ENCODE results near the gene ZNF774.

ZNF774 gene

DNA sequence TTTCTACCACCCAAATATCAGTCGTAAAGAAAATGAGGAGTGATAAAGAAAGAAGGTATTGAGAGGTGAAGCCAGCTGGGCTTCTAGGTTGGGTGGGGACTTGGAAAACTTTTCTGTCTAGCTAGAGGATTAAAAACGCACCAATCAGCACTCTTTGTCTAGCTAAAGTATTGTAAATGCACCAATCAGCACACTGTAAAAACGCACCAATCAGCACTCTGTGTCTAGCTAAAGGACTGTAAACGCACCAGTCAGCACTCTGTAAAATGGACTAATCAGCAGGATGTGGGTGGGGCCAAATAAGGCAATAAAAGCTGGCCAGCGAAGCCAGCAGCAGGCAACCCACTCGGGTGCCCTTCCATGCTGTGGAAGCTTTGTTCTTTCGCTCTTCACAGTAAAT is 23.0 kb downstream of the ZNF774 start:
- H3K4me3 ChIP-seq = no peak overlapping the region
- H4K20me1 ChIP-seq = no peaks in the 10 kb centered on the region
- H3K9me3 ChIP-seq (replicated peaks in 1 of 11) = peaks cover 41 to 54% (median 46%) of the 10 kb centered on the region in 11 experiments
- H3K4me2 ChIP-seq = peak overlapping the region in 9 of 11 experiments; percentile 68 to 88 (median 77); a peak in 9 of 22 replicates
- peaks cover 40 to 52% (median 45%) of the 10 kb centered on the region in 10 experiments for H3K4me1 ChIP-seq
- no peak for TF ChIP-seq Cebpa-rat (IDR thresholded peaks at IDR 0.05)
- peaks cover 0 to 18% (median 10%) of the 10 kb centered on the region in 11 experiments; a peak in 7 of 22 replicates for H3K36me3 ChIP-seq
- H3K9ac ChIP-seq = no peak overlapping the region
- H3K27ac ChIP-seq = 0 out of 22 replicates have a peak overlapping the region, but pooled peaks of 1 of the 11 experiments have one; percentile 82
- H3K27me3 ChIP-seq = no peaks in the 10 kb centered on the region

DNA sequence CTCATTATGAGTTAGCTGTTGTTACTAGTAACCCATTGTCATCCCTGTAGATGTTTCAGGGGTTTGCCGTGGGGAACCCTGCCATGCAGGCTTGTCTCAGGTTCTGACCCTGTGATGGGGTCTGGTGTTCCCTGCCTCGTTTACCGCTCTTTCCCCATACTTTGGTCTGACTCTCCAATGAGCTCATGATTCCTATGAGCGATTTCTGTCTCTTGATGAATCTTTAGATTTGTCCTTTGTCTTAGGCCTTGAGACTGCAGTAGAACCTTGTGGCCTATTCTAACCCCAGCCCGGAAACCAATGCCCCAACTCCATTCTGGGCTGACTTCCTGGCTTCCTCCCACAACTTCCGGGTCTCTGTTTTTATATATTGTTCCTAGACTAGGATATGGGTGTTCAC is 24.7 kb downstream of the ZNF774 start:
- peak overlapping the region; percentile 68 to 88 (median 79) for H3K4me2 ChIP-seq
- H3K27ac ChIP-seq = peak overlapping the region; percentile 74 to 88 (median 82)
- peak overlapping the region; percentile 23 to 67 (median 55); a peak in 18 of 22 replicates for H3K9ac ChIP-seq
- no peaks in the 10 kb centered on the region for H3K27me3 ChIP-seq
- H3K4me3 ChIP-seq = peak overlapping the region in 8 of 10 experiments; percentile 7 to 30 (median 16); a peak in 9 of 20 replicates
- peaks cover 36 to 41% (median 40%) of the 10 kb centered on the region in 10 experiments for H3K4me1 ChIP-seq
- peaks cover 0 to 18% (median 10%) of the 10 kb centered on the region in 11 experiments; a peak in 7 of 22 replicates for H3K36me3 ChIP-seq
- peaks cover 47 to 65% (median 54%) of the 10 kb centered on the region in 11 experiments for H3K9me3 ChIP-seq (replicated peaks in 1 of 11)
- no peaks in the 10 kb centered on the region for H4K20me1 ChIP-seq
- no peak for TF ChIP-seq Cebpa-rat (IDR thresholded peaks at IDR 0.05)

DNA sequence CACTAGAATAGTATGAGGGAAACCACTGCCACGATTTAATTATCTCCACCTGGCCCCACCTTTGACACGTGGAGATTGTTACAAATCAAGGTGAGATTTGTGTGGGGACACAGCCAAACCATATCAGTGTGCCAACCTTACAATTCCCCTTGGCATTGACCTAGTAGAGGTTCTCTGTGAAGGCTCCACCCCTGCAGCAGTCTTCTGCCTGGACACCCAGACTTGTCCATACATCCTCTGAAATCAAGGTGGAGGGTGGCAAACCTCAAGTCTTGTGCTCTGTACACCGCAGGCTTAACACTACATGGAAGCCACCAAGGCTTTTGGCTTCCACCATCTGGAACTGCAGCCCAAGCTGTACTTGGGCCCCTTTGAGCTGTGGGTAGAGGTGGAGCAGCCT is 27.2 kb downstream of the ZNF774 start:
- Histone ChIP-seq H3K27me3 (no peaks in the 10 kb centered on the region), H3K27ac (no peak overlapping the region), H4K20me1 (no peaks in the 10 kb centered on the region), H3K9ac (no peak overlapping the region), H3K4me1 (peaks cover 51 to 60% (median 57%) of the 10 kb centered on the region in 10 experiments), H3K36me3 (peaks cover 0 to 18% (median 10%) of the 10 kb centered on the region in 11 experiments; a peak in 7 of 22 replicates), H3K4me2 (no peak overlapping the region), H3K4me3 (peak overlapping the region in 4 of 10 experiments; percentile 14 to 30 (median 25); a peak in 4 of 20 replicates), H3K9me3 (replicated peaks in 1 of 11) (peaks cover 47 to 64% (median 54%) of the 10 kb centered on the region in 11 experiments)
- TF ChIP-seq Cebpa-rat (IDR thresholded peaks at IDR 0.05) = no peak

DNA sequence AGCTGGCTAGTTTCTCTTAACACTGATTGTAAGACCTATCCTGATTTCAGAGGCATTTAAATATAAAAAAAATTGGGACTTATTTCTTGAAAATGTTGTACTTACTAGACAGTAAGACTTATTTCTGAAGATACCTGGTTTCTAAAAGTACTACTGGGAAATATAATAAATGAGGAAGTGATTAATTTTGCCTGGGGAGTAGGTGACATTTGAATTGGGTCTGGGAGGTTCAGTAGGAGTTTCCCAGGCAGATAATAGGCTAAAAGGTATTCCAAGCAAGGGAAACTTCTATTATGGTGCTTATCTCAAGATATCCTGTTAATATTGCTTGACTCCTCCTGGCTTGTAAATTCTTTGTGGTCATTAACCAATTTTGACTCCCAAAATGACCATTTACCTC is 29.4 kb downstream of the ZNF774 start:
- peaks cover 28 to 42% (median 37%) of the 10 kb centered on the region in 11 experiments for H3K9me3 ChIP-seq (replicated peaks in 1 of 11)
- peaks cover 0 to 18% (median 9%) of the 10 kb centered on the region in 11 experiments; a peak in 7 of 22 replicates for H3K36me3 ChIP-seq
- no peak overlapping the region for H3K9ac ChIP-seq
- peak overlapping the region in 6 of 11 experiments; percentile 50 to 69 (median 66); a peak in 6 of 22 replicates for H3K4me2 ChIP-seq
- peaks cover 42 to 47% (median 44%) of the 10 kb centered on the region in 10 experiments for H3K4me1 ChIP-seq
- TF ChIP-seq Cebpa-rat (IDR thresholded peaks at IDR 0.05) = no peak
- no peaks in the 10 kb centered on the region for H3K27me3 ChIP-seq
- H3K27ac ChIP-seq = peak overlapping the region in 2 of 11 experiments; percentile 60 to 63; a peak in 3 of 22 replicates
- H4K20me1 ChIP-seq = no peaks in the 10 kb centered on the region
- no peak overlapping the region for H3K4me3 ChIP-seq

DNA sequence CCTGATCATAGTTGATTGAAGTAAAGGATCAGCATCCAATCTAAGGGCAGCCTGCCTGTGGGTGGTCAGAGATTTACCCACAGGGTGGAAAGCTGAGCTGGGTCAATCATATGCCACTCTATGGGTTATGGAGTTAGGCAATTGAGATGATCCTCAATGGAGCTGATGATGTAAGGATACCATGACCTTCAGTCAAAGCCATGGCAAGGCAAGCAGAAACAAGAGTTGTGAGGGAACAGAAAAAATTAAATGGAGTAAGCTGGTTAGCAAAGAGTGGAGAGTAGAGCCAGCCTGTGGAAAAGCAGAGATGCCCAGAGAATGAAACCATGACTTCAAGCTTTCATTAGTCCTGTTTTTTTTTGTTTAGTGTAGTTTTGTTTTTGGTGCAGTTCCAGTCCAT is 30.2 kb downstream of the ZNF774 start:
- Histone ChIP-seq H3K9me3 (replicated peaks in 1 of 11) (peaks cover 28 to 39% (median 37%) of the 10 kb centered on the region in 11 experiments), H3K4me2 (peak overlapping the region; percentile 50 to 81 (median 64)), H3K36me3 (peaks cover 0 to 18% (median 9%) of the 10 kb centered on the region in 11 experiments; a peak in 7 of 22 replicates), H3K9ac (peak overlapping the region in 7 of 11 experiments; percentile 2 to 49 (median 19); a peak in 6 of 22 replicates), H4K20me1 (no peaks in the 10 kb centered on the region), H3K4me3 (no peak overlapping the region), H3K27ac (peak overlapping the region; percentile 2 to 66 (median 39); a peak in 18 of 22 replicates), H3K27me3 (no peaks in the 10 kb centered on the region), H3K4me1 (peaks cover 35 to 40% (median 38%) of the 10 kb centered on the region in 10 experiments)
- TF ChIP-seq Cebpa-rat (IDR thresholded peaks at IDR 0.05) = no peak

DNA sequence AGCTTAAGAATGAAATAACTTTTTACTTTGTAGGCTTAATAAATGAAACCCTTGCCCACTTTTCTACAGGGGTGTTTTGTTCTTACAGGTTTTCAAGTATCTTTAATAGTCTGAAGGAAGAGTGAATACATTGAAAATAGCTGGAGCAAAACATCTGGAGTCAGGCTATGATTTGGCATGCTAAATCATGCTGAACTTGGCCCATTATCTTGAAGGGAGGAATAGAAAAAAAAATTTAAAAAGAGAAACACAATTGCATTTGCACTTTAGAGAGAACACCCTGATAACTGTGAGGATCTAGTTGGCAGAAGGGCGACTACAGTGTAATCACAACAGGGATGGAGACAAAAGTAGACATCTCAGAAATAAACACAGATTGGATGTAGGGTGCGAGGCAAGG is 34.1 kb downstream of the ZNF774 start:
- Histone ChIP-seq H4K20me1 (peaks cover 21 to 26% (median 23%) of the 10 kb centered on the region in 11 experiments; a peak in 21 of 22 replicates), H3K9me3 (replicated peaks in 1 of 11) (peaks cover 0 to under 1% (median 0%) of the 10 kb centered on the region in 11 experiments; a peak in 4 of 22 replicates), H3K4me1 (peaks cover 42 to 51% (median 48%) of the 10 kb centered on the region in 10 experiments), H3K27me3 (no peaks in the 10 kb centered on the region), H3K4me2 (no peak overlapping the region), H3K27ac (no peak overlapping the region; a peak in 1 of 22 replicates), H3K4me3 (no peak overlapping the region), H3K9ac (no peak overlapping the region), H3K36me3 (peaks cover 7 to 18% (median 9%) of the 10 kb centered on the region in 11 experiments; a peak in 21 of 22 replicates)
- TF ChIP-seq Cebpa-rat (IDR thresholded peaks at IDR 0.05) = no peak

DNA sequence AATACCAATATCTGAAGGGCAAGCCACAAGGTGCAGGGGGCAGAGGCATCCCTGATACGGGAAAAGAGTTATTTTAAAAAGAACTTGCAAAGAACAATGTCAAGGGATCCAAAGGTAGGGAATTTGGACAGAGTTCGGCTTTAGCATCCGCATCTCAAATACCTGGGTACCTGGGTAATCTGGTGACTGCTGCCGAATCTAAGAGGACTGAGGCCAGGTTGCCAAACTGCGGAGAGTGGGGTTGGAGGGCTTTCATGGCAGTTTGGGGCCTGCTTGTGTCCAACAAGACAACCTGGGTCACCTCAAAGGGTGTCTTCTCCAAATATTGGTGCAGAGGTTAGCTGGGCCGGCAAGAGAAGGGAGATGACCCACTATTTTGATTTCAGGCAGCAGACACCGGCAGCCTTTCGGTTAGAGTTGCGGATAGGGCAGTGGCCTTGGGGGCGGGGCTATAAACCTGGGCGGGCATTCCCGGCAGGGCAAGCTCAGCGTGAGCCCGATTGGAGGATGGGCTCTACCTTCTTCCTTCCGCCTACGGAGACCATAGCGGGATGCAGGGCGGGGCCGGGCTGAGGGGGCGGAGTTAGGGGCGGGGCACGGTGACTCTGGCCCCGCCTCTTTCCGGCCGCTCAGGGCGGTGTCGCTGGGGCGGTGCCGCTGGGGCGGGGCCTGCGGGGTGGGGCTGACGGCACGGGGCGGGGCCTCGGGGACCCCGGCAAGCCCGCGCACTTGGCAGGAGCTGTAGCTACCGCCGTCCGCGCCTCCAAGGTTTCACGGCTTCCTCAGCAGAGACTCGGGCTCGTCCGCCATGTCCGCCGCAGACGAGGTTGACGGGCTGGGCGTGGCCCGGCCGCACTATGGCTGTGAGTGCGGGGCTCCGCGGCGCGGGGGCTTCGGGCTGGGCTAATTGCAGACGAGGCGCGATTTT is 35.7 kb downstream of the ZNF774 start, which contains the start of gene IQGAP1:
Gene IQGAP1, plus strand, starts transcription at position 709 of the 928 bp plus-strand sequence. Its CDS starts 100 bp downstream, at position 809.
- no peak for TF ChIP-seq Cebpa-rat (IDR thresholded peaks at IDR 0.05)
- peak within 1 kb of the TSS; percentile 89 to 100 (median 97) for H3K9ac ChIP-seq
- peak within 1 kb of the TSS; percentile 86 to 99 (median 93) for H3K27ac ChIP-seq
- H3K4me3 ChIP-seq = peak within 1 kb of the TSS; percentile 71 to 89 (median 79)
- no peaks in the 10 kb centered on the region for H3K27me3 ChIP-seq
- peaks cover 29 to 39% (median 38%) of the 10 kb centered on the region in 11 experiments; a peak in 21 of 22 replicates for H4K20me1 ChIP-seq
- H3K4me1 ChIP-seq = peaks cover 42 to 52% (median 50%) of the 10 kb centered on the region in 10 experiments
- H3K36me3 ChIP-seq = peaks cover 23 to 33% (median 24%) of the 10 kb centered on the region in 11 experiments
- H3K9me3 ChIP-seq (replicated peaks in 1 of 11) = no peaks in the 10 kb centered on the region
- H3K4me2 ChIP-seq = peak within 1 kb of the TSS; percentile 88 to 99 (median 91)

DNA sequence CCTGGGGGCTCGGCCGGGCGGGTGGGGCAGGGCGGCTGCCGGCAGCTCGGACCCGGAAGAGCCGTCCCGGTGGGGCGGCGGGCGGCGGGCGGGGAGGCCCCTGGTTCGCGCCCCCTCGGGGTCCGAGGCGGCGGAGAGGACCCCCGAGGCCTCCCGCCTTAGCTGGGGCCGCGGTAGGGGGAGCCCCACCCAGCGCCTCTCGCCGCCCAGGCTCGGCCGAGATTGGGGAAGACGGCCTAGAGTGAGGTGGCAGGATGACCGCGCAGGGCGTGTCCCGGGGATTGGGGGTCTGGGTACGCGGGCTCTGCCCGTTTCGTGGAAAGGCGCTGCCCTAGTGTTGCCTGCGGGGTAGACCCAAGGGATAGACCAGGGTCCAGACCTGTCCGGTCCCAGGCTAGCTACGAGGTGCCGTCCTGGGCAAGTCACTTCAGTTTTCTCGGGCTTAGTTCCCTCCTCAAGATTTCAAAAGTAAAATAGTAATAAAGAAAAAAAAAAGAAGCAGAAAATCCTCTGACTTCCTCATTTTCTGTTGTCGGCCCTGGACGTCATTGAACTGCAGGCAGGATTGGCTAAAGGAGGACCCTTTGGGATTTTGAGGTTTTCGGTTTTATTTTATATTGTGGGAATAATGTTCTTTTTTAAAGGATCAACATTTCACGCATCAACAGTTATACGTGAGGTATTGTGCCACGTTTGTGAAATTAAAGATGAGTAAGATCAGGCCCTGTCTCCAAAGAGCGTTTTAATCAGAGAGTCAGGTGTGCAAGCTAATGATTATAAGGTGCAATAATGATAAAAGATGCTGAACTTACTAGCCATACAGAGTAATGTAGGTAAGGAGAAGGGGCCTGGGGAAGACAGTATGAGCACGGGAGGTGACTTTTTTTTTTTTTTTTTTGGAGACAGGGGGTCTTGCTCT is 36.6 kb downstream of the ZNF774 start:
- 0 out of 22 replicates have a peak, but pooled peaks cover 0 to 2% (median 0%) of the 10 kb centered on the region in 11 experiments for H3K9me3 ChIP-seq (replicated peaks in 1 of 11)
- H3K4me2 ChIP-seq = peak overlapping the region; percentile 82 to 99 (median 91)
- H3K27ac ChIP-seq = peak overlapping the region; percentile 86 to 99 (median 93)
- no peaks in the 10 kb centered on the region for H3K27me3 ChIP-seq
- H3K4me3 ChIP-seq = peak overlapping the region; percentile 71 to 89 (median 79)
- peaks cover 45 to 54% (median 52%) of the 10 kb centered on the region in 10 experiments for H3K4me1 ChIP-seq
- TF ChIP-seq Cebpa-rat (IDR thresholded peaks at IDR 0.05) = no peak
- peaks cover 32 to 43% (median 34%) of the 10 kb centered on the region in 11 experiments for H3K36me3 ChIP-seq
- H4K20me1 ChIP-seq = peaks cover 29 to 49% (median 47%) of the 10 kb centered on the region in 11 experiments; a peak in 21 of 22 replicates
- H3K9ac ChIP-seq = peak overlapping the region; percentile 89 to 100 (median 97)

Data from BLaER1 treated with 17β-estradiol and CSF1 and Interleukin-3, amounts not matched to agents 10 nM and 100 nM (cell line).